A549 (cell line): Measurements from ENCODE around the gene RASGRP2. TPM values are rescaled to one million over a fixed set of nuclear protein-coding genes. Genes with fewer than 3 reads are reported as not detected.

Experiments used
- ATAC-seq, 2 experiments: fragments of 200-7000 bp in 1 of 2; fragments of >200 bp in 1 of 2; cut with Nextera tagmentation in 1 of 2; cut with Tn5 transposase in 1 of 2; 3 replicates each; pipeline versions ENCODE4 v1.8.0 to v1.9.1; 2018 to 2020; ENCODE audit warnings: mild to moderate bottlenecking in 1 of 2, moderate library complexity in 1 of 2
- CTCF ChIA-PET: fragments of 300-600 bp; sonication (Branson Sonifier 250); formaldehyde crosslinking; extraction: SDS; loops from one replicate; lab custom pipeline; 2021; ENCODE audit warnings: antibody characterized with exemption, inconsistent platforms; lab: Yijun Ruan, JAX
- POLR2A ChIA-PET: fragments of 350-600 bp; formaldehyde crosslinking; extraction: SDS; loops from one replicate; lab custom pipeline; 2021; ENCODE audit warnings: antibody characterized with exemption, inconsistent platforms; lab: Yijun Ruan, JAX
- DNase-seq, 2 experiments: peaks; one replicate each; pipeline versions ENCODE4 v3.0.0 to v3.0.0-alpha.2; 2011 to 2016; ENCODE audit warnings: low read depth in 1 of 2, low spot score in 1 of 2
- FAIRE-seq: peaks from 2 replicates; lab custom pipeline; 2011; peaks lifted over from hg19 to GRCh38; lab: Jason Lieb, UNC
- H3K27ac ChIP-seq, 2 experiments: fragments of >200 bp; sonication (Bioruptor Twin); formaldehyde crosslinking; 3 replicates each; pipeline ENCODE4 v1.5.1; 2016 to 2017
- H3K4me1 ChIP-seq: fragments of >200 bp; sonication (Bioruptor Twin); formaldehyde crosslinking; 3 replicates; pipeline ENCODE4 v1.6.1; 2016
- H3K4me2 ChIP-seq: fragments of >200 bp; sonication (Bioruptor Twin); formaldehyde crosslinking; 3 replicates; pipeline ENCODE4 v1.6.1; 2016
- H3K4me3 ChIP-seq: fragments of >200 bp; sonication (Bioruptor Twin); formaldehyde crosslinking; 3 replicates; pipeline ENCODE4 v1.5.1; 2016
- H3K9me3 ChIP-seq: fragments of >200 bp; sonication (Bioruptor Twin); formaldehyde crosslinking; 3 replicates; pipeline ENCODE4 v1.6.1; 2016
- BHLHE40 ChIP-seq: IDR thresholded peaks from 2 replicates; pipeline ENCODE4 v1.6.1; 2012; ENCODE audit warnings: low read depth, low read length, inconsistent platforms
- CEBPB ChIP-seq, 2 experiments: fragments of >200 bp in 1 of 2; sonication (Bioruptor Twin) in 1 of 2; formaldehyde crosslinking in 1 of 2; IDR thresholded peaks; 2 replicates each; pipeline ENCODE4 v1.6.1; 2012 to 2016
- CHD2 ChIP-seq: fragments of 150-350 bp; IDR thresholded peaks from 2 replicates; pipeline ENCODE4 v1.6.1; 2014; ENCODE audit warnings: low read length; ENCODE audit not compliant: partially characterized antibody
- CHD4 ChIP-seq: fragments of 200-600 bp; sonication (generic); IDR thresholded peaks from 2 replicates; pipeline ENCODE4 v1.6.1; 2016; ENCODE audit warnings: antibody characterized with exemption, mild to moderate bottlenecking, borderline replicate concordance
- CTCF ChIP-seq: fragments of >200 bp; sonication (Bioruptor Twin); formaldehyde crosslinking; IDR thresholded peaks from 3 replicates; pipeline ENCODE4 v1.5.1; 2016
- ESRRA ChIP-seq: fragments of 150-350 bp; IDR thresholded peaks from 2 replicates; pipeline ENCODE4 v1.6.1; 2014; ENCODE audit warnings: mild to moderate bottlenecking, low read length, borderline replicate concordance
- FOSB ChIP-seq: fragments of 250-450 bp; sonication (Bioruptor Pico); IDR thresholded peaks from 2 replicates; pipeline ENCODE4 v1.5.0; 2020; ENCODE audit warnings: mild to moderate bottlenecking, moderate library complexity
- FOSL2 ChIP-seq, 2 experiments: fragments of 450-650 bp in 1 of 2; fragments of >200 bp in 1 of 2; sonication (Bioruptor Twin) in 1 of 2; formaldehyde crosslinking; IDR thresholded peaks; 2 replicates each; pipeline versions ENCODE4 v1.5.0 to v1.6.1; 2016 to 2020; ENCODE audit warnings: mild to moderate bottlenecking in 1 of 2, moderate library complexity in 1 of 2
- HEYL ChIP-seq: fragments of 250-450 bp; sonication (Bioruptor Pico); IDR thresholded peaks from 2 replicates; pipeline ENCODE4 v1.8.0; 2021; ENCODE audit warnings: mild to moderate bottlenecking, moderate library complexity
- HOXB5 ChIP-seq: fragments of 250-450 bp; sonication (Bioruptor Pico); IDR thresholded peaks from 2 replicates; pipeline ENCODE4 v1.5.0; 2020; ENCODE audit warnings: mild to moderate bottlenecking, moderate library complexity
- MAX ChIP-seq: IDR thresholded peaks from 2 replicates; pipeline ENCODE4 v1.6.1; 2012
- NPAS2 ChIP-seq: fragments of 250-450 bp; sonication (Bioruptor Pico); IDR thresholded peaks from 2 replicates; pipeline ENCODE4 v1.8.0; 2022; ENCODE audit warnings: mild to moderate bottlenecking, moderate library complexity, borderline replicate concordance
- RAD21 ChIP-seq, 2 experiments: fragments of >200 bp in 1 of 2; sonication (Bioruptor Twin) in 1 of 2; formaldehyde crosslinking in 1 of 2; IDR thresholded peaks in 1 of 2; conservative IDR thresholded peaks in 1 of 2; 2 replicates in 1 of 2; 3 replicates in 1 of 2; pipeline ENCODE4 v1.6.1; 2012 to 2018; ENCODE audit warnings: inconsistent platforms in 1 of 2
- RFX5 ChIP-seq: fragments of 450-650 bp; IDR thresholded peaks from 2 replicates; pipeline ENCODE4 v1.7.1; 2014; ENCODE audit warnings: antibody characterized with exemption, mild to moderate bottlenecking, moderate library complexity
- RNF2 ChIP-seq: fragments of 200-600 bp; sonication (generic); IDR thresholded peaks from 2 replicates; pipeline ENCODE4 v1.6.1; 2016; ENCODE audit warnings: low read depth, mild to moderate bottlenecking, antibody characterized with exemption, moderate library complexity, borderline replicate concordance
- SMC3 ChIP-seq: fragments of >200 bp; sonication (Bioruptor Twin); formaldehyde crosslinking; IDR thresholded peaks from 3 replicates; pipeline ENCODE4 v1.6.1; 2018; ENCODE audit warnings: inconsistent platforms
- ZNF302 ChIP-seq: fragments of 250-450 bp; sonication (Bioruptor Pico); IDR thresholded peaks from 2 replicates; pipeline ENCODE4 v1.9.0; 2021; ENCODE audit warnings: inconsistent platforms, mild to moderate bottlenecking, moderate library complexity
- ZSCAN20 ChIP-seq: fragments of 250-450 bp; sonication (Bioruptor Pico); IDR thresholded peaks from 2 replicates; pipeline ENCODE4 v1.8.0; 2022; ENCODE audit warnings: mild to moderate bottlenecking, moderate library complexity
- WGBS: methylation state at CpG from one replicate; pipeline ENCODE4 v1.1.6; 2017; ENCODE audit errors: missing lambda C conversion rate; 5-methylcytosine and 5-hydroxymethylcytosine counted together
- polyA plus RNA-seq, 4 experiments: library from polyadenylated mRNA; depleted of rRNA in 3 of 4; stranded (reverse); fragments of >200 nt; fragmentation: RNase III in 1 of 4; extraction: RNeasy Plus Mini Kit Qiagen cat#74134 plus additional on column Dnase treatment in 1 of 4; gene quantifications; 2 replicates in 3 of 4; 3 replicates in 1 of 4; pipeline ENCODE4 v1.2.3, GENCODE V29; 2011 to 2017
- TF ChIP-seq, protein P1 (sequence below): fragments of 200-600 bp; sonication (generic); IDR thresholded peaks from 2 replicates; pipeline ENCODE4 v1.6.1; 2016; ENCODE audit warnings: antibody characterized with exemption, mild to moderate bottlenecking, moderate library complexity
- TF ChIP-seq, protein P2 (sequence below): fragments of 250-450 bp; sonication (Bioruptor Pico); IDR thresholded peaks from 2 replicates; pipeline ENCODE4 v1.5.0; 2021; ENCODE audit warnings: mild to moderate bottlenecking, moderate library complexity, borderline replicate concordance
- TF ChIP-seq, protein P3 (sequence below): fragments of >200 bp; sonication (Bioruptor Twin); formaldehyde crosslinking; IDR thresholded peaks from 2 replicates; pipeline ENCODE4 v1.6.1; 2016

The RASGRP2 gene
- polyA plus RNA-seq, 2 of the 4 experiments (the other 2 are of a cell fraction): 0.88 to 0.89 TPM

GRCh38 chr11:64744544-64745188, 724 bp upstream of the RASGRP2 start:
- WGBS: 0% methylated on average over 1 of the region's 89 CpGs
- TF ChIP-seq CHD2 (no peak), ZSCAN20 (no peak), CEBPB (IDR thresholded peaks at IDR 0.05) (no peak), CHD4 (no peak), MAX (no peak), HEYL (CRISPR knock-in tag) (no peak), HOXB5 (no peak), BHLHE40 (no peak), FOSB (CRISPR knock-in tag) (no peak)
- TF ChIP-seq, protein P1, sequence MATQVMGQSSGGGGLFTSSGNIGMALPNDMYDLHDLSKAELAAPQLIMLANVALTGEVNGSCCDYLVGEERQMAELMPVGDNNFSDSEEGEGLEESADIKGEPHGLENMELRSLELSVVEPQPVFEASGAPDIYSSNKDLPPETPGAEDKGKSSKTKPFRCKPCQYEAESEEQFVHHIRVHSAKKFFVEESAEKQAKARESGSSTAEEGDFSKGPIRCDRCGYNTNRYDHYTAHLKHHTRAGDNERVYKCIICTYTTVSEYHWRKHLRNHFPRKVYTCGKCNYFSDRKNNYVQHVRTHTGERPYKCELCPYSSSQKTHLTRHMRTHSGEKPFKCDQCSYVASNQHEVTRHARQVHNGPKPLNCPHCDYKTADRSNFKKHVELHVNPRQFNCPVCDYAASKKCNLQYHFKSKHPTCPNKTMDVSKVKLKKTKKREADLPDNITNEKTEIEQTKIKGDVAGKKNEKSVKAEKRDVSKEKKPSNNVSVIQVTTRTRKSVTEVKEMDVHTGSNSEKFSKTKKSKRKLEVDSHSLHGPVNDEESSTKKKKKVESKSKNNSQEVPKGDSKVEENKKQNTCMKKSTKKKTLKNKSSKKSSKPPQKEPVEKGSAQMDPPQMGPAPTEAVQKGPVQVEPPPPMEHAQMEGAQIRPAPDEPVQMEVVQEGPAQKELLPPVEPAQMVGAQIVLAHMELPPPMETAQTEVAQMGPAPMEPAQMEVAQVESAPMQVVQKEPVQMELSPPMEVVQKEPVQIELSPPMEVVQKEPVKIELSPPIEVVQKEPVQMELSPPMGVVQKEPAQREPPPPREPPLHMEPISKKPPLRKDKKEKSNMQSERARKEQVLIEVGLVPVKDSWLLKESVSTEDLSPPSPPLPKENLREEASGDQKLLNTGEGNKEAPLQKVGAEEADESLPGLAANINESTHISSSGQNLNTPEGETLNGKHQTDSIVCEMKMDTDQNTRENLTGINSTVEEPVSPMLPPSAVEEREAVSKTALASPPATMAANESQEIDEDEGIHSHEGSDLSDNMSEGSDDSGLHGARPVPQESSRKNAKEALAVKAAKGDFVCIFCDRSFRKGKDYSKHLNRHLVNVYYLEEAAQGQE: no peak
- TF ChIP-seq, protein P2, sequence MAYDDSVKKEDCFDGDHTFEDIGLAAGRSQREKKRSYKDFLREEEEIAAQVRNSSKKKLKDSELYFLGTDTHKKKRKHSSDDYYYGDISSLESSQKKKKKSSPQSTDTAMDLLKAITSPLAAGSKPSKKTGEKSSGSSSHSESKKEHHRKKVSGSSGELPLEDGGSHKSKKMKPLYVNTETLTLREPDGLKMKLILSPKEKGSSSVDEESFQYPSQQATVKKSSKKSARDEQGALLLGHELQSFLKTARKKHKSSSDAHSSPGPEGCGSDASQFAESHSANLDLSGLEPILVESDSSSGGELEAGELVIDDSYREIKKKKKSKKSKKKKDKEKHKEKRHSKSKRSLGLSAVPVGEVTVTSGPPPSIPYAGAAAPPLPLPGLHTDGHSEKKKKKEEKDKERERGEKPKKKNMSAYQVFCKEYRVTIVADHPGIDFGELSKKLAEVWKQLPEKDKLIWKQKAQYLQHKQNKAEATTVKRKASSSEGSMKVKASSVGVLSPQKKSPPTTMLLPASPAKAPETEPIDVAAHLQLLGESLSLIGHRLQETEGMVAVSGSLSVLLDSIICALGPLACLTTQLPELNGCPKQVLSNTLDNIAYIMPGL (CRISPR knock-in tag): no peak
- no peak for ATAC-seq
- ChIA-PET CTCF (interaction anchor here (0.7 to 7.2 kb wide), 16 partner anchors 12 to 390 kb away, joined by 3 to 104 read pairs (median 6); partner anchors contain the start of gene PYGM), POLR2A (interaction anchor here (0.5 kb wide), 1 partner anchor 427 kb away, joined by 3 read pairs; the partner anchor contains the start of gene TRMT112)
- Histone ChIP-seq H3K27ac (peak overlapping the region; percentile 61 to 84; a peak in 5 of 6 replicates), H3K4me1 (peaks cover 28% of the 10 kb centered on the region), H3K4me2 (peak overlapping the region; percentile 99), H3K4me3 (peak overlapping the region; percentile 61), H3K9me3 (no peaks in the 10 kb centered on the region)
- DNase-seq: no peak
- FAIRE-seq: no peak

- Histone ChIP-seq H3K27ac (peak overlapping the region; percentile 62 to 83), H3K4me1 (peaks cover 28% of the 10 kb centered on the region), H3K9me3 (no peaks in the 10 kb centered on the region), H3K4me3 (peak overlapping the region; percentile 61), H3K4me2 (peak overlapping the region; percentile 99)
- TF ChIP-seq CTCF: peak; percentile 85
- TF ChIP-seq RNF2: peak; percentile 90; the same call in 1 of the 2 replicates
- no peak for TF ChIP-seq RFX5
- TF ChIP-seq ESRRA: no peak
- TF ChIP-seq, protein P3, sequence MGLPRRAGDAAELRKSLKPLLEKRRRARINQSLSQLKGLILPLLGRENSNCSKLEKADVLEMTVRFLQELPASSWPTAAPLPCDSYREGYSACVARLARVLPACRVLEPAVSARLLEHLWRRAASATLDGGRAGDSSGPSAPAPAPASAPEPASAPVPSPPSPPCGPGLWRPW: 0 out of 2 replicates have a peak, but pooled peaks have one; percentile 20
- no peak; the same call in 1 of the 2 replicates for TF ChIP-seq HOXB5
- TF ChIP-seq CEBPB (IDR thresholded peaks at IDR 0.05): peak; percentile 64 to 79; a peak in 3 of 4 replicates
- TF ChIP-seq HEYL (CRISPR knock-in tag): no peak
- TF ChIP-seq SMC3: peak; percentile 54
- TF ChIP-seq RAD21 (conservative IDR thresholded peaks at IDR 0.05 in 1 of 2, IDR thresholded peaks at IDR 0.05 in 1 of 2): peak; percentile 38 to 68
- no peak for TF ChIP-seq FOSL2 (IDR thresholded peaks at IDR 0.05)
- no peak for TF ChIP-seq FOSL2 (CRISPR knock-in tag; IDR thresholded peaks at IDR 0.05)
- TF ChIP-seq NPAS2 (CRISPR knock-in tag): no peak
- TF ChIP-seq ZNF302 (CRISPR knock-in tag): no peak
- DNase-seq: peak; percentile 48 to 92
- no peak for FAIRE-seq
- POLR2A ChIA-PET: no interaction called here
- WGBS: under 1% methylated on average over 25 of the region's 58 CpGs
- CTCF ChIA-PET: interaction anchor here (0.7 to 7.2 kb wide), 28 partner anchors 12 to 438 kb away, joined by 3 to 104 read pairs (median 4); partner anchors contain the start of genes MAP4K2 and PYGM
- ATAC-seq: peak; percentile 35 to 74
These were observed 902 bp downstream of the RASGRP2 start for GRCh38 chr11:64742889-64743590.
